ENCODE measurements around the gene NEB.
"Not testable (repeated sequence)": the region's sequence is repeated elsewhere in the genome, so short reads cannot be mapped to it uniquely, and the experiment has no call there.

NEB gene

DNA sequence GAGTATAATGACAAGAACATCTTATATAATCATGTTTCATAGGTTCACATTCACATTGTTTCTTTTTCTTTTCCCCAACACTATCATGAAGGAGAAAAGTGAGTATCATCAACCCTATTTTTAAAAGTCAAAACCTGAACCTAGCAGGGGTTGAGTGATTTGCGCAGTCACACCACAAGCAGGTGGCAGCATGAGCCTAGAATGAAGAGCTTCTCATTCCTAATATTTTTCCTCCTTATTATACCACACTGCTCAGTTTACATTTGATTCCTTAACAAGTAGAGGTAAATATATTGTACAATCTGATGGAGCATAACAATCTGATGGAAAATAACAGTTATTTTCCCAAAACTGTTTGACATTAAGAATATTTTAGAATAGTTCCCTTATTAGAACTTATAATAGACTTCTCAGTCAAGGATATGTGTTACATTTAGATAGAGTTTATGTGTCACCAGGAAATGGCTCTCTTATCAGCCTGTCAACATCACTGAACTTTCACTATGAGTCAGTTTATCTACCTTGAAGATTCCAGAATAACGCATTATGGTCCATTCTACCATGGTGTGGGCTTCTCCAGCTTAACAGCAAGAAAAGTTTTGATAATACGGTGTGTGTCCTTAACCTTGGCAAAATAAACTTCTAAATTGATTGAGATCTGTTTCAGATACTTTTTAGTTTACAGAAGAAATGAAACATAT lies 119.5 kb downstream of the NEB start:
- no peak overlapping the region for H3K4me3 ChIP-seq (ENCODE audit: low read depth, low read length)
- in situ Hi-C loops (cut with HindIII; ENCODE audit: low sequenced_read_pairs) = no loop called here
- TF ChIP-seq, protein P1, sequence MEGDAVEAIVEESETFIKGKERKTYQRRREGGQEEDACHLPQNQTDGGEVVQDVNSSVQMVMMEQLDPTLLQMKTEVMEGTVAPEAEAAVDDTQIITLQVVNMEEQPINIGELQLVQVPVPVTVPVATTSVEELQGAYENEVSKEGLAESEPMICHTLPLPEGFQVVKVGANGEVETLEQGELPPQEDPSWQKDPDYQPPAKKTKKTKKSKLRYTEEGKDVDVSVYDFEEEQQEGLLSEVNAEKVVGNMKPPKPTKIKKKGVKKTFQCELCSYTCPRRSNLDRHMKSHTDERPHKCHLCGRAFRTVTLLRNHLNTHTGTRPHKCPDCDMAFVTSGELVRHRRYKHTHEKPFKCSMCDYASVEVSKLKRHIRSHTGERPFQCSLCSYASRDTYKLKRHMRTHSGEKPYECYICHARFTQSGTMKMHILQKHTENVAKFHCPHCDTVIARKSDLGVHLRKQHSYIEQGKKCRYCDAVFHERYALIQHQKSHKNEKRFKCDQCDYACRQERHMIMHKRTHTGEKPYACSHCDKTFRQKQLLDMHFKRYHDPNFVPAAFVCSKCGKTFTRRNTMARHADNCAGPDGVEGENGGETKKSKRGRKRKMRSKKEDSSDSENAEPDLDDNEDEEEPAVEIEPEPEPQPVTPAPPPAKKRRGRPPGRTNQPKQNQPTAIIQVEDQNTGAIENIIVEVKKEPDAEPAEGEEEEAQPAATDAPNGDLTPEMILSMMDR (IDR thresholded peaks at IDR 0.05; ENCODE audit: low read depth, low read length, missing control alignments) = no peak
- DNase-seq (ENCODE audit: low read depth) = no peak

- H3K4me3 ChIP-seq (ENCODE audit: low read depth, low read length) = no peak overlapping the region
- TF ChIP-seq, protein P1 (IDR thresholded peaks at IDR 0.05; ENCODE audit: low read depth, low read length, missing control alignments) = no peak
- in situ Hi-C loops (cut with HindIII; ENCODE audit: low sequenced_read_pairs) = no loop called here
- no peak for DNase-seq (ENCODE audit: low read depth)
Observed at GRCh38 chr2:151614159-151614558, 120.1 kb downstream of the NEB start.

DNA sequence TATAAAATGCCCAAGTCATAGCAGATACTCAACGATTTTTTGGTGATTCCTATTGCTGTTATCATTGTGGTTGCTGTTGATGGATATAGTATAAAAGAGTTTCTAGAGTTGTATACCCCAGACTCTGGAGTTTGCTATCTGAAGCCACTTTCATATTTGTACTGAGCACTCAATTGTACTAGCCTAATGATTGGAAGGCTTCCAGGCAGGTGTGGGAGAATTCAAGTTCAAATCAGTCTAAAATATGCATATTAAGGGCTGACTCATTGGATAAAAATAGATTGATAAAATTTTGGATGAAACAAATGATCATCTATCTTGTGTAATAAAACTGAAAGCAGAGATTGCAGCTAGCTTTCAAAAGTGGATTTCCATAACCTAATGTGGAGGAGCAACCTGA lies 122.9 kb downstream of the NEB start:
- in situ Hi-C loops (cut with HindIII; ENCODE audit: low sequenced_read_pairs) = no loop called here
- TF ChIP-seq, protein P1 (IDR thresholded peaks at IDR 0.05; ENCODE audit: low read depth, low read length, missing control alignments) = no peak
- DNase-seq (ENCODE audit: low read depth) = no peak
- H3K4me3 ChIP-seq (ENCODE audit: low read depth, low read length) = no peak overlapping the region

GRCh38 chr2:151610310-151610709 lies 124.0 kb downstream of the NEB start:
- TF ChIP-seq, protein P1 (IDR thresholded peaks at IDR 0.05; ENCODE audit: low read depth, low read length, missing control alignments) = no peak
- no peak overlapping the region for H3K4me3 ChIP-seq (ENCODE audit: low read depth, low read length)
- DNase-seq (ENCODE audit: low read depth) = no peak
- in situ Hi-C loops (cut with HindIII; ENCODE audit: low sequenced_read_pairs) = no loop called here

DNA sequence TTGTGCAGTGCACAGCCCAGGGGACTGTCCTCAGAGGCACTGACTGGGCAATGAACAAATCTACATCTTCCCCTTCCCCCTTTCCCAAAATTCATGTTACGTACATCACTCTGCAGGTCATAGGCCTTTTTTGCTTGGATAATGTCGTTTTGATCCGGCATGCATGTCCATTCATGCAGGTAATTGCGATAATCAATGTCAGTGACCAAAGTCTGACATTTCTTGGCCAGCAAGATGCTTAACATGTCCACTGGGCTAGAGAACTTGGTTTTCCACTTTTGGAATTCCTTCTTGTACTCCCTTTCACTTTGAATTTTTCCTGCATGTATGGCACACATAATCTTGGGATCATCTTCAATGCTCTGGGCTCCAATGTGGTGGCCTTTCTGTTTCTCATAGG lies 124.6 kb downstream of the NEB start:
- in situ Hi-C loops (cut with HindIII; ENCODE audit: low sequenced_read_pairs) = no loop called here
- H3K4me3 ChIP-seq (ENCODE audit: low read depth, low read length) = no peak overlapping the region
- no peak for DNase-seq (ENCODE audit: low read depth)
- TF ChIP-seq, protein P1 (IDR thresholded peaks at IDR 0.05; ENCODE audit: low read depth, low read length, missing control alignments) = no peak

GRCh38 chr2:151607459-151608424 lies 126.5 kb downstream of the NEB start:
- H3K4me3 ChIP-seq (ENCODE audit: low read depth, low read length); in situ Hi-C loops (cut with HindIII; ENCODE audit: low sequenced_read_pairs); DNase-seq (ENCODE audit: low read depth): not testable (repeated sequence)

GRCh38 chr2:151603530-151603929 lies 130.7 kb downstream of the NEB start:
- DNase-seq (ENCODE audit: low read depth); in situ Hi-C loops (cut with HindIII; ENCODE audit: low sequenced_read_pairs); H3K4me3 ChIP-seq (ENCODE audit: low read depth, low read length): not testable (repeated sequence)

DNA sequence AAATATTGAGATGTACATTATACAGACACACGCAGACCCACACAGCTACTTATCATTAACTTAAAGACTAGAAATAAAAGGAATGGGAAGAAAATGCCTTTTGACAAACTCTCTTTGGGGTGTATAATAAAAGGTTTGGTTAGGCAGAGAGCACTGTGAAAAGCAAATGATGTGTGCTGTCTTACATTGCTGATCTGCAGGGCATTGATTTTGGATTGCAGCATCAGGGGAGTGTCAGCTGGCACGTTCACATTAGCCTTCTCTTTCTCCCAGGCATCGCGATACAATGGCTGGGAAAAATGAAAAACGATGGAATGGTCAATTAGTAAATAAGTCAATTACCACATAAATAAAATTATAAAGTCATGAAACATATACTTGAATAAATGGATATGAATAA lies 131.9 kb downstream of the NEB start:
- in situ Hi-C loops (cut with HindIII; ENCODE audit: low sequenced_read_pairs); DNase-seq (ENCODE audit: low read depth); H3K4me3 ChIP-seq (ENCODE audit: low read depth, low read length): not testable (repeated sequence)

DNA sequence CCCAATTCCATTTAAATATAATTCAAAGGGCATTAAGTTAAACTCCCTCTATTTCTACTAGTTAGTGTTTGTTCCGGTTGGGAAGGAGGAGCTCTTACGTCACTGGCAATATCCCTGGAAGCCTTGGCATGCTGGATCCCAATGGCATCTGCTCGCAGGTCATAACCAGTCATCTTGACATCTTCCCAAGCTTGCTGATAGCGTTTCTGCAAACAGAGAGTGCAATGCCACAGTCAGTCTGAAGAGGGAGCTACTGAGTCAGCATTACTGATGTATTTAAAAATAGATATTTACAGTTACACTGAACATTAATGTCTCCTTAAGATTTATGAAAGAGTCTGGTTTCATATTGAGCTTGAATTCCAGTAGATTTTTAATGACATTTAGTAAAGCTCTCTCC lies 132.5 kb downstream of the NEB start:
- in situ Hi-C loops (cut with HindIII; ENCODE audit: low sequenced_read_pairs); DNase-seq (ENCODE audit: low read depth); H3K4me3 ChIP-seq (ENCODE audit: low read depth, low read length): not testable (repeated sequence)

DNA sequence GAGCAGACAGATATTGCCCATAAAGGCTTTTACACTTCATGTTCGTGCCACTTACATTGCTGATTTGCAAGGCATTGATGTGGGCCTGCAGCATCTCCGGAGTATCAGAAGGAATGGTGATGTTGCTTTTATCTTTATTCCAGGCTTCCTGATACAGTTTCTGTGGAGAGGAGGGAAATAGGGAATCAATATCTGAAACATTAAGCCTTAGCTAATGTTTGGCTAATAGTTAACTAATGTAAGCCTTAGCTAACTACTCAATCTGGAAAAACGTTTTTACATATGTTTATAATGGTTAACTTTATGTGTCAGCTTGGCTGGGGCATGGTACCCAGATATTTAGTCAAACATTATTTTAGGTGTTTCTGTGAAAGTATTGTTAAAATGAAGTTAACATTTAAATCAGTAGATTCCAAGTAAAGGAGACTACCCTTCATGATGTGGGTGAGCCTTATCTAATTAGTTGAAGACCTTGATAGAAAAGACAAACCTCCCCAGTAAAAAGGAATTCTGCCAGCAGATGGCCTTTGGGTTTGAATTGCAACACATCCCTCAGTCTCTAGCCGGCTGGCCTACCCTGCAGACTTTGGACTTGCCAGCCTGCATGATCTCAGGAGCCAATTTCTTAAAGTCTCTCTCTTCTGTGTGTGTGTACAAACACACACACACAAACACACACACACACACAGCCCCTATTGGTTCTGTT lies 137.2 kb downstream of the NEB start:
- DNase-seq (ENCODE audit: low read depth); in situ Hi-C loops (cut with HindIII; ENCODE audit: low sequenced_read_pairs); H3K4me3 ChIP-seq (ENCODE audit: low read depth, low read length): not testable (repeated sequence)

DNA sequence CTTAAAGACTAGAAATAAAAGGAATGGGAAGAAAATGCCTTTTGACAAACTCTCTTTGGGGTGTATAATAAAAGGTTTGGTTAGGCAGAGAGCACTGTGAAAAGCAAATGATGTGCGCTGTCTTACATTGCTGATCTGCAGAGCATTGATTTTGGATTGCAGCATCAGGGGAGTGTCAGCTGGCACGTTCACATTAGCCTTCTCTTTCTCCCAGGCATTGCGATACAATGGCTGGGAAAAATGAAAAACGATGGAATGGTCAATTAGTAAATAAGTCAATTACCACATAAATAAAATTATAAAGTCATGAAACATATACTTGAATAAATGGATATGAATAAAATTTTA lies 142.4 kb downstream of the NEB start:
- not testable (repeated sequence) for H3K4me3 ChIP-seq (ENCODE audit: low read depth, low read length)

More for the DNA sequence above, 142.4 kb downstream of the NEB start:
- in situ Hi-C loops (cut with HindIII; ENCODE audit: low sequenced_read_pairs); DNase-seq (ENCODE audit: low read depth): not testable (repeated sequence)

Measured in astrocyte of the cerebellum (primary cell).